ENCODE measurements around the gene TMC5.

GRCh38 chr16:19379838-19380237 is 37.8 kb upstream of the TMC5 start:
- TF ChIP-seq CTCF (conservative IDR thresholded peaks at IDR 0.05; ENCODE audit: low read depth, low read length), result no peak
- TF ChIP-seq EZH2 (IDR thresholded peaks at IDR 0.05; ENCODE audit: borderline replicate concordance, low read depth, low read length, poor library complexity, severe bottlenecking), result no peak

All from A673 (cell line).